ENCODE data around the gene BCHE. TPM values are rescaled to one million over a fixed set of nuclear protein-coding genes. Genes with fewer than 3 reads are reported as not detected.
A peak's percentile ranks its signal among the peaks of the same experiment; 100 is the strongest.

The BCHE gene
- total RNA-seq (2016; rRNA removed; fragmentation: Illumina TruSeq; extraction: Trizol) (not detected in 2 replicates), polyA plus RNA-seq (2011; rRNA removed) (not detected in 2 replicates), polyA minus RNA-seq (2011; rRNA and poly(A)+ RNA removed; ENCODE audit: low replicate concordance) (not detected in 2 replicates), Bru-seq, nascent RNA (percentile 8 among the genes with signal in this experiment), BruChase-seq, experiment 1, labeled RNA remaining after a 6-hour chase (percentile 2 among the genes with signal in this experiment), BruChase-seq, experiment 2, labeled RNA remaining after a 2-hour chase (not detected)
- not detected in 2 replicates for total RNA-seq (2016; cell fraction: cytosol; rRNA removed; fragmentation: Illumina TruSeq; extraction: Trizol; ENCODE audit: low read depth)
- 0.13 TPM in 1 of 2 replicates, not detected in the other for total RNA-seq (2016; cell fraction: insoluble cytoplasmic fraction; rRNA removed; fragmentation: Illumina TruSeq; extraction: Trizol)
- not detected in 2 replicates for total RNA-seq (2016; cell fraction: membrane; rRNA removed; fragmentation: Illumina TruSeq; extraction: Trizol)
- not detected in 2 replicates for total RNA-seq (2016; cell fraction: nucleus; rRNA removed; fragmentation: Illumina TruSeq; extraction: Trizol)
- not detected in 2 replicates for polyA plus RNA-seq (2011; cell fraction: cytosol; rRNA removed)
- polyA plus RNA-seq (2011; cell fraction: nucleus; rRNA removed): 0.10 TPM in 1 of 2 replicates, not detected in the other
- 0.07 TPM in 1 of 2 replicates, not detected in the other for polyA plus RNA-seq (2012)
- polyA plus RNA-seq (2016; cell fraction: cytosol; fragmentation: Illumina TruSeq; extraction: Trizol; ENCODE audit: low read depth): not detected in 2 replicates
- not detected in 2 replicates for polyA plus RNA-seq (2016; cell fraction: insoluble cytoplasmic fraction; fragmentation: Illumina TruSeq; extraction: Trizol; ENCODE audit: low read depth)
- polyA plus RNA-seq (2016; cell fraction: membrane; fragmentation: Illumina TruSeq; extraction: Trizol; ENCODE audit: low read depth): not detected in 2 replicates
- polyA plus RNA-seq (2016; cell fraction: nucleus; fragmentation: Illumina TruSeq; extraction: Trizol; ENCODE audit: insufficient read depth, low read depth): not detected in 2 replicates
- polyA minus RNA-seq (2011; cell fraction: cytosol; rRNA and poly(A)+ RNA removed): not detected in 2 replicates
- polyA minus RNA-seq (2011; cell fraction: nucleus; rRNA and poly(A)+ RNA removed): not detected in 2 replicates
- long read RNA-seq, experiment 1: 0 reads
- long read RNA-seq, experiment 2: 0 reads

DNA sequence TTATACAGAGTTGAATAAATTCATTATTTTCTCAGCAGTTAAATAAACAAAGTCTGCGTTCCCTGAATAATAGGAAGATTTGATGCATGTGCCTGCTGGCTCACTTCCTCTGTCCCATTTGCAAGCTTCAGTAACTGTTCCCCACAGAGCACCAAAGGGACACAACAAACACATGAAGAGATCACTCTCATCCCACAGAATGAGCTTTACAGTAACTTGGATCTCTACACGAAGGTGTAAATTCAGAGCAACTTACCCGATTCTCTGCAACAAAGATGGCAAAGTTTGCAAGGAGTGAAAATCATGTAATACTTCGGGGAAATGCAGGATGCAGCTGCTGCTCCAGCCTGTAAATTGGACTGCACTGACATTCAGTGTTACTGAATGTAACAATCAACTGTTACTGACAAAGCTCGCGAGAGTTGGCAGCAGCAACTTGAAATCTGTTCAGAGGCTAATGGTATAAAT, at the start of gene BCHE:
TSS of gene BCHE (minus strand) at position 366 of the 468 bp plus-strand sequence. CDS start 6,390 bp downstream, outside the sequence.
- Histone ChIP-seq H3K4me1 (ENCODE audit: insufficient read depth, low read length) (no peaks in the 10 kb centered on the region), H3K9me3 (ENCODE audit: low read length) (no peaks in the 10 kb centered on the region), H3K4me2 (ENCODE audit: low read depth, low read length) (no peak within 1 kb of the TSS), H3K79me2 (ENCODE audit: insufficient read depth, low read length) (no peaks in the 10 kb centered on the region), H3K27me3 (ENCODE audit: control insufficient read depth in 1 of 2, insufficient read depth in 2 of 2, low read length in 2 of 2) (no peaks in the 10 kb centered on the region), H4K20me1 (ENCODE audit: insufficient read depth, low read length) (no peaks in the 10 kb centered on the region), H3K36me3 (replicated peaks in 1 of 2; ENCODE audit: control insufficient read depth in 1 of 2, insufficient read depth in 2 of 2, low read length in 2 of 2) (no peaks in the 10 kb centered on the region), H3K27ac (ENCODE audit: extremely low read length, insufficient read depth, low read length) (no peak within 1 kb of the TSS), H3K9ac (ENCODE audit: insufficient read depth, low read depth, low read length) (no peak within 1 kb of the TSS), H2AFZ (ENCODE audit: low read length) (no peak within 1 kb of the TSS), H3K4me3 (replicated peaks in 1 of 3; ENCODE audit: insufficient read depth in 1 of 3, low read depth in 2 of 3, low read length in 3 of 3) (no peak within 1 kb of the TSS)
- POLR2A ChIA-PET: no interaction called here
- TF ChIP-seq ZNF17 (CRISPR knock-in tag; IDR thresholded peaks at IDR 0.05): no peak
- TF ChIP-seq, protein P1, sequence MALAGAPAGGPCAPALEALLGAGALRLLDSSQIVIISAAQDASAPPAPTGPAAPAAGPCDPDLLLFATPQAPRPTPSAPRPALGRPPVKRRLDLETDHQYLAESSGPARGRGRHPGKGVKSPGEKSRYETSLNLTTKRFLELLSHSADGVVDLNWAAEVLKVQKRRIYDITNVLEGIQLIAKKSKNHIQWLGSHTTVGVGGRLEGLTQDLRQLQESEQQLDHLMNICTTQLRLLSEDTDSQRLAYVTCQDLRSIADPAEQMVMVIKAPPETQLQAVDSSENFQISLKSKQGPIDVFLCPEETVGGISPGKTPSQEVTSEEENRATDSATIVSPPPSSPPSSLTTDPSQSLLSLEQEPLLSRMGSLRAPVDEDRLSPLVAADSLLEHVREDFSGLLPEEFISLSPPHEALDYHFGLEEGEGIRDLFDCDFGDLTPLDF (CRISPR knock-in tag; IDR thresholded peaks at IDR 0.05): no peak
- TF ChIP-seq, protein P2, sequence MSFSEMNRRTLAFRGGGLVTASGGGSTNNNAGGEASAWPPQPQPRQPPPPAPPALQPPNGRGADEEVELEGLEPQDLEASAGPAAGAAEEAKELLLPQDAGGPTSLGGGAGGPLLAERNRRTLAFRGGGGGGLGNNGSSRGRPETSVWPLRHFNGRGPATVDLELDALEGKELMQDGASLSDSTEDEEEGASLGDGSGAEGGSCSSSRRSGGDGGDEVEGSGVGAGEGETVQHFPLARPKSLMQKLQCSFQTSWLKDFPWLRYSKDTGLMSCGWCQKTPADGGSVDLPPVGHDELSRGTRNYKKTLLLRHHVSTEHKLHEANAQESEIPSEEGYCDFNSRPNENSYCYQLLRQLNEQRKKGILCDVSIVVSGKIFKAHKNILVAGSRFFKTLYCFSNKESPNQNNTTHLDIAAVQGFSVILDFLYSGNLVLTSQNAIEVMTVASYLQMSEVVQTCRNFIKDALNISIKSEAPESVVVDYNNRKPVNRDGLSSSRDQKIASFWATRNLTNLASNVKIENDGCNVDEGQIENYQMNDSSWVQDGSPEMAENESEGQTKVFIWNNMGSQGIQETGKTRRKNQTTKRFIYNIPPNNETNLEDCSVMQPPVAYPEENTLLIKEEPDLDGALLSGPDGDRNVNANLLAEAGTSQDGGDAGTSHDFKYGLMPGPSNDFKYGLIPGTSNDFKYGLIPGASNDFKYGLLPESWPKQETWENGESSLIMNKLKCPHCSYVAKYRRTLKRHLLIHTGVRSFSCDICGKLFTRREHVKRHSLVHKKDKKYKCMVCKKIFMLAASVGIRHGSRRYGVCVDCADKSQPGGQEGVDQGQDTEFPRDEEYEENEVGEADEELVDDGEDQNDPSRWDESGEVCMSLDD (CRISPR knock-in tag; IDR thresholded peaks at IDR 0.05; ENCODE audit: borderline replicate concordance): no peak
- TF ChIP-seq ZNF629 (CRISPR knock-in tag; conservative IDR thresholded peaks at IDR 0.05): no peak
- ATAC-seq (no peak), DNase-seq (ENCODE audit: low spot score) (no peak), FAIRE-seq (no peak)
- intact Hi-C loops (cut with micrococcal nuclease; ENCODE audit: unreplicated experiment): no loop called here
- CTCF ChIA-PET (ENCODE audit: low intra/inter-chr PET ratio, low total read pairs): no interaction called here
- in situ Hi-C loops (cut with HindIII; ENCODE audit: extremely low pct_ligation_motif_present, low pct_unique_long_range_greater_than_20kb): no loop called here
- BruUV-seq (replicated peaks): no TSS peak
- 37% methylated on average over 6 of the region's 6 CpGs for WGBS (ENCODE audit: low lambda C conversion rate)
